K562 (cell line): Measurements from ENCODE around the gene UBR3. TPM values are rescaled to one million over a fixed set of nuclear protein-coding genes. Genes with fewer than 3 reads are reported as not detected.

Source experiments
- ATAC-seq: fragments of 200-7000 bp; cut with Tn5 transposase; 3 replicates; pipeline ENCODE4 v1.9.1; 2020; ENCODE audit warnings: moderate library complexity
- BruUV-seq: library from RNA; stranded (reverse); fragments of 400-500 nt; replicated peaks from 2 replicates; lab custom pipeline; 2021; lab: Mats Ljungman, UMichigan
- CTCF ChIA-PET: fragments of 300-600 bp; formaldehyde crosslinking; extraction: SDS; loops from one replicate; lab custom pipeline; 2021; ENCODE audit warnings: low intra/inter-chr PET ratio; lab: Yijun Ruan, JAX
- POLR2A ChIA-PET: fragments of 300-600, 350-650 bp; sonication (Branson Sonifier 250); formaldehyde crosslinking; extraction: SDS; loops from one replicate; lab custom pipeline; 2021; ENCODE audit warnings: antibody characterized with exemption, inconsistent platforms; lab: Yijun Ruan, JAX
- DNase-seq, 4 experiments: peaks; one replicate each; pipeline versions ENCODE4 v3.0.0 to v3.0.0-alpha.2; 2011 to 2018; ENCODE audit warnings: low spot score in 3 of 4, mixed read lengths in 3 of 4; ENCODE audit errors: extremely low read depth in 1 of 4
- FAIRE-seq: peaks from 2 replicates; lab custom pipeline; 2011; peaks lifted over from hg19 to GRCh38; lab: Jason Lieb, UNC
- H2AFZ ChIP-seq: 2 replicates; pipeline ENCODE4 v1.6.0; 2011; ENCODE audit warnings: low read depth, low read length, control low read depth, inconsistent platforms
- H3K27ac ChIP-seq: fragments of 200-600 bp; 3 replicates; pipeline ENCODE4 v1.8.0; 2011; ENCODE audit warnings: low read depth, mild to moderate bottlenecking, control low read depth, inconsistent platforms, low read length, moderate library complexity, mixed read lengths; ENCODE audit errors: extremely low read depth
- H3K27me3 ChIP-seq, 2 experiments: fragments of 300-600 bp in 1 of 2; 2 replicates in 1 of 2; 3 replicates in 1 of 2; pipeline versions ENCODE4 v1.6.0 to v1.8.0; 2011; ENCODE audit warnings: inconsistent platforms in 2 of 2, low read length in 2 of 2, mild to moderate bottlenecking in 1 of 2, mixed read lengths in 1 of 2, moderate library complexity in 1 of 2; ENCODE audit not compliant: control insufficient read depth in 2 of 2, insufficient read depth in 2 of 2
- H3K36me3 ChIP-seq: fragments of 300-600 bp; 3 replicates; pipeline ENCODE4 v1.8.0; 2011; ENCODE audit warnings: mild to moderate bottlenecking, low read length, inconsistent platforms; ENCODE audit not compliant: control insufficient read depth, insufficient read depth
- H3K4me1 ChIP-seq, 2 experiments: fragments of 200-600 bp in 1 of 2; replicated peaks in 1 of 2; 2 replicates in 1 of 2; 3 replicates in 1 of 2; pipeline versions ENCODE4 v1.5.1 to v1.8.0; 2011; ENCODE audit warnings: inconsistent platforms in 2 of 2, low read length in 2 of 2, mild to moderate bottlenecking in 1 of 2, mixed read lengths in 1 of 2, moderate library complexity in 1 of 2; ENCODE audit not compliant: control insufficient read depth in 2 of 2, insufficient read depth in 2 of 2
- H3K4me2 ChIP-seq: 2 replicates; pipeline ENCODE4 v1.6.1; 2011; ENCODE audit warnings: low read length, control low read depth, inconsistent platforms, mixed read lengths; ENCODE audit not compliant: insufficient read depth
- H3K4me3 ChIP-seq: fragments of 200-600 bp; sonication (generic), shearing (Covaris generic); 2 replicates; pipeline ENCODE4 v1.5.1; 2016; ENCODE audit warnings: control low read depth, inconsistent platforms
- H3K79me2 ChIP-seq: fragments of 200-600 bp; 3 replicates; pipeline ENCODE4 v1.8.0; 2011; ENCODE audit warnings: low read length, inconsistent platforms; ENCODE audit not compliant: control insufficient read depth, insufficient read depth
- H3K9ac ChIP-seq, 2 experiments: 2 replicates each; pipeline versions ENCODE4 v1.6.0 to v1.6.1; 2011; ENCODE audit warnings: low read depth in 2 of 2, low read length in 2 of 2, control low read depth in 1 of 2, inconsistent platforms in 1 of 2, mild to moderate bottlenecking in 1 of 2, mixed read lengths in 1 of 2; ENCODE audit not compliant: insufficient read depth in 1 of 2
- H3K9me1 ChIP-seq: one replicate; pipeline ENCODE4 v1.6.0; 2011; ENCODE audit warnings: inconsistent platforms, mild to moderate bottlenecking, low read length, moderate library complexity; ENCODE audit not compliant: control insufficient read depth, insufficient read depth
- H3K9me3 ChIP-seq: replicated peaks from 2 replicates; pipeline ENCODE4 v1.5.1; 2011; ENCODE audit warnings: low read depth, low read length, inconsistent platforms; ENCODE audit not compliant: control insufficient read depth, insufficient read depth
- H4K20me1 ChIP-seq: replicated peaks from 2 replicates; pipeline ENCODE4 v1.6.1; 2011; ENCODE audit warnings: low read length, inconsistent platforms, mixed read lengths; ENCODE audit not compliant: control insufficient read depth, insufficient read depth
- EGR1 ChIP-seq: fragments of 450-650 bp; conservative IDR thresholded peaks from 2 replicates; pipeline ENCODE4 v1.6.1; 2017; ENCODE audit warnings: mild to moderate bottlenecking
- FOXK2 ChIP-seq, 2 experiments: fragments of 450-650 bp; IDR thresholded peaks in 1 of 2; conservative IDR thresholded peaks in 1 of 2; 2 replicates each; pipeline ENCODE4 v1.6.1; 2016; ENCODE audit warnings: low read depth in 2 of 2, mild to moderate bottlenecking in 1 of 2
- MAFK ChIP-seq: IDR thresholded peaks from 2 replicates; pipeline ENCODE4 v1.6.1; 2011; ENCODE audit warnings: low read length, improper control_type of control experiment
- MAZ ChIP-seq, 2 experiments: fragments of 450-650 bp in 1 of 2; sonication (generic) in 1 of 2; formaldehyde crosslinking; IDR thresholded peaks in 1 of 2; conservative IDR thresholded peaks in 1 of 2; 2 replicates each; pipeline versions ENCODE4 v1.4.0 to v1.5.0; 2020; ENCODE audit warnings: mild to moderate bottlenecking in 1 of 2, missing genetic modification reagents in 1 of 2
- MED1 ChIP-seq: sonication (generic); formaldehyde crosslinking; IDR thresholded peaks from 2 replicates; pipeline ENCODE4 v1.8.1; 2023; ENCODE audit warnings: missing genetic modification reagents, borderline replicate concordance
- SP2 ChIP-seq: IDR thresholded peaks from 2 replicates; pipeline ENCODE4 v1.6.1; 2011; ENCODE audit warnings: mild to moderate bottlenecking, low read depth, low read length, moderate library complexity; ENCODE audit not compliant: poor library complexity, severe bottlenecking; ENCODE audit errors: extremely low read depth
- TCF15 ChIP-seq: fragments of 250-450 bp; sonication (Bioruptor Pico); IDR thresholded peaks from 2 replicates; pipeline ENCODE4 v1.8.0; 2022; ENCODE audit warnings: moderate library complexity, mild to moderate bottlenecking, inconsistent platforms
- THRB ChIP-seq: fragments of 450-650 bp; formaldehyde crosslinking; conservative IDR thresholded peaks from 2 replicates; pipeline ENCODE4 v1.4.0; 2022; ENCODE audit warnings: mild to moderate bottlenecking, missing genetic modification characterization
- ZBTB34 ChIP-seq: fragments of 250-450 bp; sonication (Bioruptor Pico); IDR thresholded peaks from 2 replicates; pipeline ENCODE4 v1.8.0; 2021; ENCODE audit warnings: mild to moderate bottlenecking, moderate library complexity
- ZNF197 ChIP-seq: fragments of 200-800 bp; sonication (Bioruptor generic); IDR thresholded peaks from 2 replicates; pipeline ENCODE4 v1.6.1; 2016; ENCODE audit warnings: low read depth, missing genetic modification characterization, missing compliant biosample characterization
- WGBS: fragments of 100-300 bp; shearing (Covaris generic); methylation state at CpG from one replicate; pipeline ENCODE4 v1.1.6; 2016; ENCODE audit warnings: low coverage, mixed read lengths; ENCODE audit not compliant: insufficient coverage; ENCODE audit errors: missing lambda C conversion rate; 5-methylcytosine and 5-hydroxymethylcytosine counted together
- in situ Hi-C: fragments of 300-500 bp; cut with MboI; formaldehyde crosslinking; loops from 4 replicates; pipeline ENCODE4 v1.15.0; 2018; ENCODE audit warnings: inconsistent platforms, mixed read lengths
- intact Hi-C: fragments of 100-400 bp; cut with micrococcal nuclease; formaldehyde crosslinking; loops from 2 replicates; pipeline ENCODE4 v1.14.2; 2022
- polyA plus RNA-seq, 8 experiments: library from polyadenylated mRNA; depleted of rRNA in 4 of 8; stranded (reverse) in 5 of 8; unstranded in 3 of 8; fragments of >200 nt; fragmentation: Nextera tagmentation in 2 of 8; fragmentation: Illumina TruSeq in 1 of 8; extraction: Ambion mirVana in 2 of 8; extraction: Trizol in 1 of 8; gene quantifications; 2 replicates each; pipeline versions ENCODE4 v1.2.1 to v1.2.3, GENCODE V29; 2011 to 2014; ENCODE audit warnings: inconsistent platforms in 1 of 8, missing spikeins in 1 of 8
- total RNA-seq, 7 experiments: library from RNA; depleted of rRNA in 6 of 7; stranded (reverse); fragments of >200 nt in 6 of 7; fragmentation: Illumina TruSeq in 2 of 7; extraction: Trizol in 2 of 7; gene quantifications; 2 replicates each; pipeline versions ENCODE4 v1.2.1 to v1.2.3, GENCODE V29; 2011 to 2021; ENCODE audit warnings: low replicate concordance in 1 of 7
- TF ChIP-seq, protein P1 (sequence below), 2 experiments: fragments of 450-650 bp in 1 of 2; sonication (generic) in 1 of 2; formaldehyde crosslinking; conservative IDR thresholded peaks; 2 replicates each; pipeline versions ENCODE4 v1.4.0 to v1.8.1; 2020 to 2022; ENCODE audit warnings: mild to moderate bottlenecking in 1 of 2, missing genetic modification reagents in 1 of 2
- TF ChIP-seq, protein P2 (sequence below): fragments of 250-450 bp; sonication (Bioruptor Pico); IDR thresholded peaks from 2 replicates; pipeline ENCODE4 v1.5.0; 2020; ENCODE audit warnings: mild to moderate bottlenecking, borderline replicate concordance
- TF ChIP-seq, protein P3 (sequence below): fragments of 450-650 bp; formaldehyde crosslinking; IDR thresholded peaks from 2 replicates; pipeline ENCODE4 v1.4.0; 2020; ENCODE audit warnings: mild to moderate bottlenecking, moderate library complexity

Gene UBR3
- total and polyA plus RNA-seq, 9 of the 15 experiments (the other 6 are each of a cell fraction or from before 2014, with no cell fraction given) = 14.4 to 63.5 (median 40.4) TPM

DNA sequence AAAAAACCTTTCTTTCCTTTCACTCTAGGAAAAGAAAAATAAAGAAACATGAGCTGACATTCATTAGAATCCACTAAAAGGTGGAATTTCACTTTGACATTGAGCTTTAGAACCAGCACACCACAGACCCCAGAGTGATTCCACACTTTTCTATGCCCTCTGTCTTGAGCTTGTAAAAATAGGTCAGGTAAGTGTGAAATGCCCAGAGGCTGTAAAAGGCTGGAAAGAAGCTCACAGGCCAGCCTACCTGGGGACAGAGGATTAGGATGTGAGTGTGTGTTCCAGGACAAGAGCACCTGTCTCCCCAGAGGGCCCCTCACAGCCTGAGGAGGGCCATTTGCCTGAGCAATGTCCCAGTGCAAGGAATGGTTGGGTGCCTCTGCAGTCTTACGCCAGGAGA lies 294.4 kb downstream of the UBR3 start:
- in situ Hi-C loops (no loop called here), intact Hi-C loops (no loop called here)
- Histone ChIP-seq H3K9me1 (no peaks in the 10 kb centered on the region), H3K4me3 (no peak overlapping the region), H3K36me3 (no peaks in the 10 kb centered on the region), H4K20me1 (no peaks in the 10 kb centered on the region), H3K4me2 (no peak overlapping the region), H2AFZ (no peak overlapping the region), H3K9ac (no peak overlapping the region; a peak in 1 of 4 replicates), H3K27ac (no peak overlapping the region), H3K79me2 (no peaks in the 10 kb centered on the region), H3K4me1 (no peaks in the 10 kb centered on the region; a peak in 2 of 5 replicates), H3K27me3 (no peaks in the 10 kb centered on the region), H3K9me3 (peaks cover 9% of the 10 kb centered on the region; the same call in 1 of the 2 replicates)
- CTCF ChIA-PET = no interaction called here
- ATAC-seq (no peak), FAIRE-seq (no peak), DNase-seq (peak in 1 of 4 experiments; percentile 5)
- POLR2A ChIA-PET = interaction anchor here (0.5 to 1.6 kb wide), 5 partner anchors 9 to 297 kb away, joined by 3 to 5 read pairs (median 3); no protein-coding TSS in a partner anchor
- WGBS = 93% methylated on average over 1 of the region's 1 CpG
- BruUV-seq = no TSS peak
- TF ChIP-seq THRB (CRISPR knock-in tag) (no peak), MAFK (no peak), ZBTB34 (no peak), MAZ (CRISPR knock-in tag; conservative IDR thresholded peaks at IDR 0.05 in 1 of 2, IDR thresholded peaks at IDR 0.05 in 1 of 2) (no peak), FOXK2 (conservative IDR thresholded peaks at IDR 0.05 in 1 of 2, IDR thresholded peaks at IDR 0.05 in 1 of 2; ENCODE audit: low read depth in 2 of 2) (no peak), EGR1 (no peak), SP2 (no peak), ZNF197 (no peak), TCF15 (CRISPR knock-in tag) (no peak), MED1 (no peak)
- TF ChIP-seq, protein P1, sequence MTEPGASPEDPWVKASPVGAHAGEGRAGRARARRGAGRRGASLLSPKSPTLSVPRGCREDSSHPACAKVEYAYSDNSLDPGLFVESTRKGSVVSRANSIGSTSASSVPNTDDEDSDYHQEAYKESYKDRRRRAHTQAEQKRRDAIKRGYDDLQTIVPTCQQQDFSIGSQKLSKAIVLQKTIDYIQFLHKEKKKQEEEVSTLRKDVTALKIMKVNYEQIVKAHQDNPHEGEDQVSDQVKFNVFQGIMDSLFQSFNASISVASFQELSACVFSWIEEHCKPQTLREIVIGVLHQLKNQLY (CRISPR knock-in tag; conservative IDR thresholded peaks at IDR 0.05) = no peak
- TF ChIP-seq, protein P2, sequence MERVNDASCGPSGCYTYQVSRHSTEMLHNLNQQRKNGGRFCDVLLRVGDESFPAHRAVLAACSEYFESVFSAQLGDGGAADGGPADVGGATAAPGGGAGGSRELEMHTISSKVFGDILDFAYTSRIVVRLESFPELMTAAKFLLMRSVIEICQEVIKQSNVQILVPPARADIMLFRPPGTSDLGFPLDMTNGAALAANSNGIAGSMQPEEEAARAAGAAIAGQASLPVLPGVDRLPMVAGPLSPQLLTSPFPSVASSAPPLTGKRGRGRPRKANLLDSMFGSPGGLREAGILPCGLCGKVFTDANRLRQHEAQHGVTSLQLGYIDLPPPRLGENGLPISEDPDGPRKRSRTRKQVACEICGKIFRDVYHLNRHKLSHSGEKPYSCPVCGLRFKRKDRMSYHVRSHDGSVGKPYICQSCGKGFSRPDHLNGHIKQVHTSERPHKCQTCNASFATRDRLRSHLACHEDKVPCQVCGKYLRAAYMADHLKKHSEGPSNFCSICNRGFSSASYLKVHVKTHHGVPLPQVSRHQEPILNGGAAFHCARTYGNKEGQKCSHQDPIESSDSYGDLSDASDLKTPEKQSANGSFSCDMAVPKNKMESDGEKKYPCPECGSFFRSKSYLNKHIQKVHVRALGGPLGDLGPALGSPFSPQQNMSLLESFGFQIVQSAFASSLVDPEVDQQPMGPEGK = no peak
- TF ChIP-seq, protein P3, sequence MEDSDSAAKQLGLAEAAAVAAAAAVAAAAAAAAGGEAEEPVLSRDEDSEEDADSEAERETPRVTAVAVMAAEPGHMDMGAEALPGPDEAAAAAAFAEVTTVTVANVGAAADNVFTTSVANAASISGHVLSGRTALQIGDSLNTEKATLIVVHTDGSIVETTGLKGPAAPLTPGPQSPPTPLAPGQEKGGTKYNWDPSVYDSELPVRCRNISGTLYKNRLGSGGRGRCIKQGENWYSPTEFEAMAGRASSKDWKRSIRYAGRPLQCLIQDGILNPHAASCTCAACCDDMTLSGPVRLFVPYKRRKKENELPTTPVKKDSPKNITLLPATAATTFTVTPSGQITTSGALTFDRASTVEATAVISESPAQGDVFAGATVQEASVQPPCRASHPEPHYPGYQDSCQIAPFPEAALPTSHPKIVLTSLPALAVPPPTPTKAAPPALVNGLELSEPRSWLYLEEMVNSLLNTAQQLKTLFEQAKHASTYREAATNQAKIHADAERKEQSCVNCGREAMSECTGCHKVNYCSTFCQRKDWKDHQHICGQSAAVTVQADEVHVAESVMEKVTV (CRISPR knock-in tag) = no peak
